ENCODE measurements around the gene CAMK2B.

CAMK2B gene

DNA sequence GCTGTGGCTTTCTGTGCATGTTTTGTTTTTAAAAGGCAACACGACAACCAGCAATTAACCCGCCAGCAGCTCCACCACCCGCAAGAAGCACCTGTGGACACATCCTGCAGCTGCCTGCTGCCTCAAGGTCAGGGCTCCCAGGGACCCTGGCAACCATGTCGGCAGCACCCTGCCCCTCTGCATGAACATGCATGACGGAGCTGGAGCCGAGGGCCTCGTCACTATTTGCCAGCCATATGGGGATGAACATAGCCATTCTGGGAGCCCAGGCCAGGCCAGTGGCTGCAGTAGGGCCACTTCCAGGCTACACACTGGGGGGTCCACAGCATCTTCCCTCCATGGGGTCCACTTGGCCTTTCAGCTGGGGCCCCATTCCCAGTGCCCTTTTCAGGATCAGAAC lies 52.9 kb downstream of the CAMK2B start:
- DNase-seq: no peak

- DNase-seq: no peak
Observed at GRCh38 chr7:44269943-44270493, 55.4 kb downstream of the CAMK2B start.

DNA sequence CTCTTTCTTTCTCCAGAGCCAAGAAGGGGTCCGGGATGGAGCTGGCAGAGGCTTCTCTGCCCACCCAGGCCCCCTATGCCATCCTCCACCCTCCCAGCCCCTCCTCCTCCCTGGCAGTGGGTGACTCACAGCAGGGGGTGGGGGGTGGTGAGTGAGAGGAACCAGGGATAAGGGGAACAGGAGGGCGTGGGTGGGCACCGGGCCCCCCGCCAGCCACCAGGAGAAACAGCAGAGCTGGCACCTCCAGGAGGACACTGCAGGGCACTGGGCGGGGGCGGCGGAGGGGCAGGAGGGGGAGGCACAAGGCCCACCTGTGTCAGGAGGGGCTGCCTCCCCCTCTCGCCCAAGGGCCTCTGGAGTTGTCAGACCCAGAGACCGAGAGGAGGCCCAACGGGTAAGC lies 56.0 kb downstream of the CAMK2B start:
- DNase-seq: no peak

GRCh38 chr7:44268671-44269070 lies 56.7 kb downstream of the CAMK2B start:
- DNase-seq: no peak

GRCh38 chr7:44267719-44268421 lies 57.5 kb downstream of the CAMK2B start:
- DNase-seq: no peak

DNA sequence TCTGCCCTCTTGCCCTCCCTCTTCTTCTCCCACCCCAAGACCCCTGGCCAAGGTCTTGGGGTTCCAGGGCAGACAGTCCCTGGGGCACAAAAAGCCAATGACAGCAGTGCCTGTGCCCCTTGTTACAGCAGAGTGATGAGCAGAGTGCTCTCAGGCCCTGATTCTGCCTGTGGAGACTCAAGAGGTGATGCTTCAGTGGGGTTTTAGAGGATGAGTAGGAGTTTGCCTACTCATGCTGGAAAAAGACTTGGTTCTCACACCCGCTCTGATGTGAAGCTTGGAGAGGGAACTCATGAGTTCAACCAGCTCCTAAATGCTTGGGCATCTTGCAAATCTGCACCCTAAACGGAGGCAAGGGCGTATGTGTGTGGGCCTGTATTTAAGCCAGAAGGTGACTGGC lies 58.2 kb downstream of the CAMK2B start:
- no peak for DNase-seq

- no peak for DNase-seq
Observed at GRCh38 chr7:44266526-44266925, 58.9 kb downstream of the CAMK2B start.

DNA sequence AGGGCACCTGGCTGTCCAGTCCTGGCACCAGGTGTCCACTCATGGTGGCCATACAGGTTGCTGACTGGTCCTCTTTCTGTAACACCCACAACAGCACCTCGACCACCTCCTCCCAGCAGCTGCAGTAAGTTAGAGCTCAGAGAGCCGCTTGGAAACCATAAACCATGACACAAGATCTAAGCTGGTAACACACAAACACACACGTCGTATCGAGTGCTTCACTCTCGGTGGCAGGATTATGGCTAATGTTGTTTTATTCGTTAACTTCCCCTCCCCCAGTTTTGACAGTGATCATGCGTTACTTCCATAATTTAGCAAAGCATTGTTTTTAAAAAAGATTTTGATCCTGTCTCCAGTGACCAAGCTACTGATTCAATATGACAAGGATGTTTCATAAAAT lies 59.7 kb downstream of the CAMK2B start:
- DNase-seq: no peak

DNA sequence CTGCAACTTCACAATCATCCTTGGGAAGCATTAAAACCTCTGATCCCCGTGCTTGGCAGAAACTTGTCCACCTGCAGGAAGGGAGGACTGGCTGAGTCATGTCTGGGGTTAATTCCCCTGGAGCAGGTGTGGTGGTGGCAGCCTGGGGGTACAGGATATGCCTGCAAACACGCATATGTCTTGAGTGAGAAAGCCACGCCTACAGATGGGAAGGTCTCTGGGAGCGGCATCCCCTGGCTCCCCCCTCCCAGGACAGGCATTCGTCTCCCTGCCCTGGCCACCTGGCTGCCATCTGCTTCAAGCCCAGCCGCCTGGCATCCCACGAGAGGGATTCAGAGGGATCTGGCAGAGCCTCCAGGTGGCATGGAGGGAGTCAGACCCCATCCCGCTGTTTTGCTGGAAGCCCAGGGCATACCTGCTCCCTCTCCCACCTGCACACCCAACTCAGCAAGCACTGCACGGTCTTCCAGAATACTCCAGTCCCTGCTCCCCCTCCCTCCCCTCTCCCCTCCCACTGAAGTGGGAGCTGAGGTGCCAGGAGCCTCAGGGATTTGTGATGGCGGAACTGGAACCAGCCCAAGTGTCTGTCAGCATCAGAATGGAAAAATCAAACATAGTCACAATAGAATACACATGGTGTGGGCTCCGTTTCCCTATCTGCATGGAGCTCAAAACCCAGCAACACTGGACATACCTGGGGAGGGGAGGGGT lies 61.0 kb downstream of the CAMK2B start:
- no peak for DNase-seq

- no peak for DNase-seq
Observed at GRCh38 chr7:44263326-44264082, 61.9 kb downstream of the CAMK2B start.

- DNase-seq: no peak
Observed at GRCh38 chr7:44262031-44262430, 63.4 kb downstream of the CAMK2B start.

- no peak for DNase-seq
Observed at GRCh38 chr7:44261240-44261639, 64.2 kb downstream of the CAMK2B start.

GRCh38 chr7:44259547-44260457 lies 65.6 kb downstream of the CAMK2B start:
- peak in 1 of 5 donors; percentile 59 for DNase-seq

DNA sequence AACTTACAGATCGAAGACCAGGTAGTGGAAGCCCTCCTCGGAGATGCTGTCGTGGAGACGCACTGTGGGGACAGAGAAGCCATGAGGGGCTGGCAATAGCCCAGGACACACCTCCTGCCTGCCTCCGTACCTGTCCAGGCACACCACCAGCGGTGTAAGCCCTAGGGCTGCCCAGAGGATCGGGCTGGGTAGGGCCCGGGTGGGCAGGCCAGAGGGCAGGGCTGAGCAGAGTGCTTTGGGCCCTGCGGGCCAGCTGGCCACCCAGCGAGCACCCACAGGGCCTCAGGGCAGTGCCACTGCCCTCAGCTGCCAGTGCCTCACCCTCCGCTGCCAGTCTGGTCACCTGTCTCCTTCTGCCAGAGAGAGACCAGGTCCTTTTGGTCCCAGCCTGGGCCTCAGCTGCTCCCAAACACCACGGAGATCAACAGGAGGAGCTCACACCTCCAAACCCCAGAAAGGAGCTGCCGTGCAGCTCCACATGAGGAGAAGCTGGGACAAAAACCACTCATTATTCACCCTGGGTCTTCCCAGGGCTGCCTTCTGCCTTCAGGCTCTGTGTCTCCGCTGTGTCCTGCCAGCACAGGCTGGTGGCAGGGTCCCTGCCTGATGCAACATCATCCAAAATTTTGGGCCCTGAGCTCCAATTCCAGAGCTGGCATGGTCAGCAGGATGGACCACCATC lies 66.4 kb downstream of the CAMK2B start:
- DNase-seq: no peak

- no peak for DNase-seq
Observed at GRCh38 chr7:44258423-44258760, 67.0 kb downstream of the CAMK2B start.

DNA sequence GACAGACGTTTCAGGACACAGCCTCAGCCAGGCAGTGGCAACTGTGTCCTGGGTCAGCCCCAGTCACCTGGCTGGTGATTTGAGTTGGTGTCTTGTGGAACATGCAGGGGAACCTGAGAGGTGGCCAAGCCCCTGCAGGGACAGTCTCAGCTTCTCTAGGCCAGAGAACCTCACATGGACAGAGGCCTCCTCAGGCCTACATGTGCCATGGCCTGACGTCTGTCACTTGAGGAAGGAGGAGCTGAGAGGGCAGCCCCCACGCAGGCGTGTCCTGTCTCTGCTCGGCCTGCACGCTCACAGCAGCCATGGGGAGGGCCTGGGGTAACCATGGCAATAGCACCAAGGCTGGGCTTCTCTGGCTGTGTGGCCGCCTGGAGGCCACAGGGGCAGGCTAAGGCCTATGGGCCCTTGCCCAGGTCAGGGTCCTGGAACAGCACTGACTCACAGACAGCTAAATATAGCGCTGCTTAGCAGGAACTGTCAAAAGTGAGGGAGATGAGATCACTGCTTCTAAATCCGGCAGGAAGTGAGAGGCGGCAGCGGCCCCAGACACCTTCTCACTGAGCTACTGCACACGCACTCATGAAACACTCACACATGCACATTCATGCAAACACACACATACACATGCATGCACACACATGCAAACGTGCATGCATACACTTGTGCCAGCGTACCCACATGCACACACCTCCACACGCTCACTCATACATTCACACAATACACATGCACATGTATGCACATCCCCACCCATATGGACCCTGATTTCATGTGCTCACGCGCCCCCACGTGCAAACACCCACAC lies 67.6 kb downstream of the CAMK2B start:
- DNase-seq: peak in 3 of 5 donors; percentile 24 to 85 (median 28)

DNA sequence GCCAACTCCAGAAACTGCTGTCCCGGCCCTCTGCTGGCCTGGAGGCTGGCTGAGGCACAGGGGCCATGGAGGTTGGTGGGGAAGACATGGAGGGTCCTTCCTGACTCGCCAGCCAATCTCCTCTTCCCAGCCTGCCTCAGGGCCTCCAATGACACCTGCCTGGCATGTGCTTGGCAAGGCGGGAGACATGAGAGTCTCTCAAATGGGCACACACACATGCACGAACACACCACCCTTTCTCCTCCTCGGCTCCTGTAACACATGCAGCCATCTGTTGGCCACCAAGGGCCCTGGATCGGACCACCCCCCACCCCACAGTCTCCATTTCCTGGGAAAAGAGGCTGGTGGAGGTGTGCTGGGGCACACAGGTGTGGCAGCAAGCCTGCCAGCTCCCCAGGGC lies 68.2 kb downstream of the CAMK2B start:
- no peak for DNase-seq

- no peak for DNase-seq
Observed at GRCh38 chr7:44256459-44256858, 68.9 kb downstream of the CAMK2B start.

- DNase-seq: no peak
Observed at GRCh38 chr7:44251881-44252280, 73.5 kb downstream of the CAMK2B start.

GRCh38 chr7:44251269-44251668 lies 74.1 kb downstream of the CAMK2B start:
- DNase-seq: no peak

DNA sequence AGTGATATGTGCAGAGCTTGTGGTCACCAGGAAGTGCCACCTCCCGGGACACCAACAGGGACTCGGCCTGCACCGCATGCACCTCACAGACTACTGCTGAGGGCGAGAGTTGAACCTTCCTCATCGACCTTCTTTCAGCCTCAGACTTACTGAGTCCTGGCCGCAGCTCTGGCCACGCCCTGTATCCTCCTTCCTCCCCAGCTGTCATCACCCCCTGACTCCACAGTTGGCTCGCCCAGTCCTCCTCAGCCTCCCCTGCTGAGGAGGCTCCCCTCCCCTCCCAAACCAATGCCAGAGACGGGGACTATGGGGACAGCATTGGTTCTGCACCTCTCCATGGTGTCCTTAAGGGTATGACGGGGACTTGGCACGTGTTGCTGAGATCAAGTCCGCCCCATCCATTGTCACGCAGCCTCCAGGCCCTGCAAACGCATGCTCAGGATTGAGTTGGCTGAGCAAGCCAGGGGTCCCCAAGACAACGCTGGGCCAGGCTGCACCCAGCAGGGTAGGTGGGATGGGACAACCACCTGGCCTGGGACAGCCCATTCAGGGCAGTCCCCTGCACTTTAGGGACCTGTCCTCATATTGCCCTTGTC lies 75.7 kb downstream of the CAMK2B start:
- DNase-seq: no peak
